NCI-H2196 (cell line): ENCODE results near the gene ZNF711.
"Not testable (repeated sequence)": the region's sequence is repeated elsewhere in the genome, so short reads cannot be mapped to it uniquely, and the experiment has no call there.

ENCODE experiments used
- DNase-seq: peaks from one replicate; lab custom pipeline; 2025; ENCODE audit not compliant: unreplicated experiment; lab: John Stamatoyannopoulos, UW

The ZNF711 gene

GRCh38 chrX:85243761-85244449 lies at the start of gene ZNF711, which contains the start of gene SATL1:
TSS of gene ZNF711 (plus strand) at chrX:85243991. CDS start at chrX:85247573, 3,582 bp downstream.
TSS of gene SATL1 (minus strand) at chrX:85243779. CDS start at chrX:85108968, 134,811 bp downstream.
- peak; percentile 66 for DNase-seq

- DNase-seq: no peak
Measured at GRCh38 chrX:85196319-85196718, 47.5 kb upstream of the ZNF711 start.

GRCh38 chrX:85203461-85203970 lies 40.3 kb upstream of the ZNF711 start:
- DNase-seq: no peak

- DNase-seq: no peak
Measured at GRCh38 chrX:85213792-85214530, 29.8 kb upstream of the ZNF711 start.

- DNase-seq: no peak
Measured at GRCh38 chrX:85215946-85216345, 27.8 kb upstream of the ZNF711 start.

GRCh38 chrX:85221361-85221760 lies 22.4 kb upstream of the ZNF711 start:
- no peak for DNase-seq

- DNase-seq: no peak
Measured at GRCh38 chrX:85223359-85223758, 20.4 kb upstream of the ZNF711 start.

- no peak for DNase-seq
Measured at GRCh38 chrX:85243155-85243554, 636 bp upstream of the ZNF711 start.

- peak; percentile 7 for DNase-seq
Measured at GRCh38 chrX:85244450-85245211, 840 bp downstream of the ZNF711 start.

GRCh38 chrX:85285286-85285685 lies 41.5 kb downstream of the ZNF711 start:
- DNase-seq: not testable (repeated sequence)

- no peak for DNase-seq
Measured at GRCh38 chrX:85288992-85289723, 45.4 kb downstream of the ZNF711 start.

- no peak for DNase-seq
Measured at GRCh38 chrX:85303544-85303943, 59.8 kb downstream of the ZNF711 start.

- DNase-seq: no peak
Measured at GRCh38 chrX:85309717-85310116, 65.9 kb downstream of the ZNF711 start.

GRCh38 chrX:85311348-85311747 lies 67.6 kb downstream of the ZNF711 start:
- not testable (repeated sequence) for DNase-seq
